Calu3 (cell line): ENCODE results near the gene SSRP1. TPM values are rescaled to one million over a fixed set of nuclear protein-coding genes. Genes with fewer than 3 reads are reported as not detected.

Source experiments
- BruUV-seq: library from RNA; stranded (reverse); fragments of 400-500 nt; replicated peaks from 2 replicates; lab custom pipeline; 2021; lab: Mats Ljungman, UMichigan
- CTCF ChIA-PET: fragments of 300-600 bp; sonication (Branson Sonifier 250); formaldehyde crosslinking; loops from one replicate; lab custom pipeline; 2022; ENCODE audit warnings: antibody characterized with exemption; lab: Charles Lee
- DNase-seq: peaks from one replicate; pipeline ENCODE4 v3.0.0; 2022
- H3K27ac Mint-ChIP-seq: one replicate; pipeline ENCODE4 v1.8.0; 2022; ENCODE audit warnings: mixed read lengths; ENCODE audit not compliant: unreplicated experiment
- H3K27me3 Mint-ChIP-seq: one replicate; pipeline ENCODE4 v1.8.0; 2022; ENCODE audit warnings: mixed read lengths; ENCODE audit not compliant: unreplicated experiment
- H3K36me3 Mint-ChIP-seq: one replicate; pipeline ENCODE4 v1.8.0; 2022; ENCODE audit warnings: mild to moderate bottlenecking, moderate library complexity, mixed read lengths; ENCODE audit not compliant: insufficient read depth, unreplicated experiment
- H3K4me1 Mint-ChIP-seq: one replicate; pipeline ENCODE4 v1.8.0; 2022; ENCODE audit warnings: mild to moderate bottlenecking, low read depth, mixed read lengths; ENCODE audit not compliant: unreplicated experiment
- H3K4me3 Mint-ChIP-seq: one replicate; pipeline ENCODE4 v1.8.0; 2022; ENCODE audit warnings: mild to moderate bottlenecking, low read depth, moderate library complexity, mixed read lengths; ENCODE audit not compliant: unreplicated experiment
- H3K9me3 Mint-ChIP-seq: one replicate; pipeline ENCODE4 v1.8.0; 2022; ENCODE audit warnings: low read depth, mixed read lengths; ENCODE audit not compliant: unreplicated experiment
- intact Hi-C: fragments of 100-400 bp; cut with micrococcal nuclease; formaldehyde crosslinking; loops from one replicate; pipeline ENCODE4 v1.10.0; 2022; ENCODE audit not compliant: unreplicated experiment
- total RNA-seq: library from RNA; stranded (reverse); gene quantifications from 2 replicates; pipeline ENCODE4 v1.2.3, GENCODE V29; 2022
- TF ChIP-seq, protein P1 (sequence below): fragments of 200-600 bp; IDR thresholded peaks from one replicate; pipeline ENCODE4 v1.8.0; 2022; ENCODE audit warnings: antibody characterized with exemption; ENCODE audit not compliant: unreplicated experiment

SSRP1 gene
- total RNA-seq, 1 experiment from 2014 or later, result 145 TPM

DNA sequence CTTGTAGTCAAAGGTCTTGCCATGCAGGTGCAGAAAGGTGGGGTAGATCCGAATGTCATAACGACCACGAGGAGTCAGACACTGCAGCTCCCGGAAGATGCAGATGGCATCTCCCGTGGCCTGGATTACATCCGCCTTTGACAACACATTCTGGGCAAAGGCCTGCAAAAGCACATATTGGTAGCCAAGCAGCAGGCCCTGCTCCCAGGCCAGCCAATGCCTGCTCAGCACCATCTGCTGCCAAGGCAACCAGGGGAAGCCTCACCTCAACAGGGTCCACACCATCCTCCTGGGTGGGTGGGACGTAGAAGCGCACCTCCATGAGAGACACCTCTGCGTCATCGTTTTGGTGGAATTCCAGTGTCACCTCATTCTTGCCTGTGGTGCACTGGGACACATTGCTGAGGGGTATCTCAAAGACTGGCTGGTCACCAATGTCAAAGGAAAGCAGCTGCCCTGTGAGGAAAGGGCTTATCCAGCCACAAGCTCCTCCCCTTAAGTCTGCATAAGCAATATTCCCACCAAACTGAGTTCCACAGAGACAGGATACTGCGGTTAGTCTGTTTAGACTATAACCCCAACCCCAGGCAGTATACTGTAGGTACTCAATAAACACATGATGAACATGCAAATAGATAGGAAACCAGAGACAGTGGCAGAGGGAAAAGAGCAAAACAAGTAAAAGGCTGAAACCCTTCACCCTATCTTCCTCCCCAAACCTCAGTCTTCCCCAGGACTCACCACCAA, 2.8 kb downstream of the SSRP1 start:
- no peak overlapping the region for H3K4me3 Mint-ChIP-seq
- TSS peak; percentile 25 for BruUV-seq
- H3K27ac Mint-ChIP-seq, result no peak overlapping the region
- peaks cover 37% of the 10 kb centered on the region for H3K4me1 Mint-ChIP-seq
- CTCF ChIA-PET, result no interaction called here
- no peaks in the 10 kb centered on the region for H3K27me3 Mint-ChIP-seq
- DNase-seq, result no peak
- TF ChIP-seq, protein P1, sequence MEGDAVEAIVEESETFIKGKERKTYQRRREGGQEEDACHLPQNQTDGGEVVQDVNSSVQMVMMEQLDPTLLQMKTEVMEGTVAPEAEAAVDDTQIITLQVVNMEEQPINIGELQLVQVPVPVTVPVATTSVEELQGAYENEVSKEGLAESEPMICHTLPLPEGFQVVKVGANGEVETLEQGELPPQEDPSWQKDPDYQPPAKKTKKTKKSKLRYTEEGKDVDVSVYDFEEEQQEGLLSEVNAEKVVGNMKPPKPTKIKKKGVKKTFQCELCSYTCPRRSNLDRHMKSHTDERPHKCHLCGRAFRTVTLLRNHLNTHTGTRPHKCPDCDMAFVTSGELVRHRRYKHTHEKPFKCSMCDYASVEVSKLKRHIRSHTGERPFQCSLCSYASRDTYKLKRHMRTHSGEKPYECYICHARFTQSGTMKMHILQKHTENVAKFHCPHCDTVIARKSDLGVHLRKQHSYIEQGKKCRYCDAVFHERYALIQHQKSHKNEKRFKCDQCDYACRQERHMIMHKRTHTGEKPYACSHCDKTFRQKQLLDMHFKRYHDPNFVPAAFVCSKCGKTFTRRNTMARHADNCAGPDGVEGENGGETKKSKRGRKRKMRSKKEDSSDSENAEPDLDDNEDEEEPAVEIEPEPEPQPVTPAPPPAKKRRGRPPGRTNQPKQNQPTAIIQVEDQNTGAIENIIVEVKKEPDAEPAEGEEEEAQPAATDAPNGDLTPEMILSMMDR, result no peak
- intact Hi-C loops, result no loop called here
- no peaks in the 10 kb centered on the region for H3K9me3 Mint-ChIP-seq
- peaks cover 67% of the 10 kb centered on the region for H3K36me3 Mint-ChIP-seq

DNA sequence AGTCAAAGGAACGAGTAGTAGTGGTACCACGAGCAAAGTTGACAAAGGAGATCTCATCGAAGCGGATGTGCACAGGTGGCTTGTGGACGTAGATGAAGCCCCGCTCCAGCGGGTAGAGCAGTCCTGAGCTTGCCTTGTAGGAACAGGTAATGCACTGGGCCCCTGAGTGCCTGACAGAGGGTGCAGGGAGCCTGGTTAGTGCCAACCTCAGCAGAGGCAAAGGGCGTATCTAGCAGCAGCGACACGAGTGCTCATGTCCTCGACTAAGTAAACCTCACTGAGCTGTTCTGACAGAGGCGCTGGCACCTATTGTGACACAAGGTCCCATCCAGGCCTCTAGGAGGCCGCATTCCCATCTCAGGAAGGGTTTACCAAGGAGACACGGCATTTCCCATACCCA, 4.0 kb downstream of the SSRP1 start:
- Mint-ChIP-seq H3K4me3 (no peak overlapping the region), H3K4me1 (peaks cover 48% of the 10 kb centered on the region), H3K27ac (no peak overlapping the region), H3K27me3 (no peaks in the 10 kb centered on the region), H3K36me3 (peaks cover 78% of the 10 kb centered on the region), H3K9me3 (no peaks in the 10 kb centered on the region)
- no peak for DNase-seq
- no TSS peak for BruUV-seq
- CTCF ChIA-PET, result interaction anchor here (0.6 kb wide), 1 partner anchor 14 kb away, joined by 3 read pairs; no protein-coding TSS in a partner anchor
- intact Hi-C loops, result no loop called here
- TF ChIP-seq, protein P1, result no peak

DNA sequence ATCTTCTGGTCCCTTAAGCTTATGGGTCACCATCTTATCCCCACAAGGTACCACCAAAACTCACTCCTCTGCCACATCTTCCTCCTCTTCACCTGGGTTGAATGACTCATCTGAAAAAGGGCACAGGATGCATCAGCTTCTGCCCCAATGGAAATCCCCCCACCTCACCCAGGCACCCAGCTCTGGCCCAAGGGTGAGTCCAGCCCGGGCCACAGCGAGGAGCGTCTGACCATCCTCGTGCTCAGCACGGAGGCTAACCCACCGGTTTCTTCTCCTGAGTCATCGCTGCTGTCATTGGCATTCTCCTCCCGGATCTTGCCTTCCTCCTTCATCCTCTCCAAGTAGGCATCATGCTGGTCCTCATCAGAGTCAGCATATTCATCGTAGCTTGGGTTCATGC, 5.7 kb downstream of the SSRP1 start:
- Mint-ChIP-seq H3K27me3 (no peaks in the 10 kb centered on the region), H3K4me1 (peaks cover 55% of the 10 kb centered on the region), H3K27ac (no peak overlapping the region), H3K4me3 (no peak overlapping the region), H3K9me3 (no peaks in the 10 kb centered on the region), H3K36me3 (peaks cover 82% of the 10 kb centered on the region)
- BruUV-seq, result no TSS peak
- TF ChIP-seq, protein P1, result no peak
- no peak for DNase-seq
- CTCF ChIA-PET, result no interaction called here
- intact Hi-C loops, result no loop called here

DNA sequence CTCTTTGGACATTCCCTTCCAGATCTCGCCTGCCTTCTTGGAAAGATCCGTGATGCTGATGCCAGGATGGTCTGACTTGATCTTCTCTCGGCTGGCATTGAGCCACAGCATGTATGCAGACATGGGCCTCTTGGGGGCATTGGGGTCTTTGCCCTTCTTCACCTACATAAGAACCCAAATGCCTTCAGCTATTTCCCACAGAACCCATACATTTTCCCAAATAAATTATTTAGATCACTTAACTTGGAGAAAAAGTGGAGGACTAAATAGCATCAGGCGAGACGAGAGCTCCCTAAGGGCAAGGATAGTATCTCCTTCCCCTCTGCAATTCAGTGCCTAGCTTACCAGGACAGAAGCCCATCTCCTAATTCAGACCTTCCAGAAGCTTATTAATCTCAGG, 8.0 kb downstream of the SSRP1 start:
- no peak for DNase-seq
- CTCF ChIA-PET, result interaction anchor here (0.5 kb wide), 1 partner anchor 615 kb away, joined by 4 read pairs; no protein-coding TSS in a partner anchor
- Mint-ChIP-seq H3K27me3 (no peaks in the 10 kb centered on the region), H3K36me3 (peaks cover 80% of the 10 kb centered on the region), H3K4me3 (no peak overlapping the region), H3K4me1 (peaks cover 43% of the 10 kb centered on the region), H3K9me3 (no peaks in the 10 kb centered on the region), H3K27ac (peak overlapping the region; percentile 24)
- TF ChIP-seq, protein P1, result no peak
- intact Hi-C loops, result no loop called here
- no TSS peak for BruUV-seq
